ENCODE data around the gene CNTN4. TPM values are rescaled to one million over a fixed set of nuclear protein-coding genes. Genes with fewer than 3 reads are reported as not detected.

CNTN4 gene
- total RNA-seq, 1 experiment from 2014 or later: 1.6 TPM

DNA sequence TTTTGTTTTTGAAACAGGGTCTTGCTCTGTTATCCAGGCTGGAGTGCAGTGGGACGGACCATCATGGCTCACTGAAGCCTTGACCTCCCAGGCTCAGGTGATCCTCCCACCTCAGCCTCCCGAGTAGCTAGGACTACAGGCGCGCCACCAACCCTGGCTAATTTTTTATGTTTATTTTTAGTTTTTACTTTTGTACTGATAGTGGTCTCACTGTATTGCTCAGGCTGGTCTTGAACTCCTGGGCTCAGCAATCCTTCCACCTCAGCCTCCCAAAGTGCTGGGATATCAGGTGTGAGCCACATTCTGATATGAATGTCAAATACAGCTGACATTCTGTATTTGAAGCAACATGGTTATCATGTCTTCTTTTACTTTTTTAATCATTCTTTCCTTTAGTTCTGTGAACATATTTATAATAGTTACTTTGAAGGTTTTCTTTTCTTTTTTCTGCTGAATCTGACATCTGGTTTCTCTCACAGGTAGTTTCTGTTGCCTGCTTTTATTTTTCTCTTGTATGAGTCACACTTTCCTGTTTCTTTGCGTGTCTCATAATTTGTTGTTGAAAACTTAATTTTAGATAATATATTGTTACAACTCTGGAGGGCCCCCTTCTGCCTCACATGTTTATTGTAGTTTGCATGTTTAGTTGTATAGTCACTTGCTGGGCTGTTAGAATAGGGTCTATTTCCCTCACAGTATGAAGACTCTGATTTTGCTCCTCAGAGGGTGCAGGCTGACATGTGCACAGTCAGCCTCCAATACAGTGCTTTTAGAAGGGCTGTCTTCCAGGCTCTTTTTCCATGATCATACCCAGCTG is 8.4 kb upstream of the CNTN4 start:
- Histone ChIP-seq H2BK20ac (ENCODE audit: low read depth, low read length, poor library complexity, severe bottlenecking) (no peak overlapping the region), H4K91ac (ENCODE audit: insufficient read length, low read depth, low read length) (no peak overlapping the region), H3T11ph (ENCODE audit: low read length) (no peak overlapping the region), H4K20me1 (ENCODE audit: control insufficient read depth, insufficient read depth, insufficient read length) (no peaks in the 10 kb centered on the region), H2BK5ac (ENCODE audit: insufficient read length, low read length) (no peak overlapping the region), H3K4me1 (ENCODE audit: insufficient read depth, low read length) (no peaks in the 10 kb centered on the region), H3K79me1 (ENCODE audit: insufficient read depth, low read depth, low read length, poor library complexity, severe bottlenecking) (no peaks in the 10 kb centered on the region), H2BK15ac (ENCODE audit: low read depth, low read length) (no peak overlapping the region), H3K14ac (ENCODE audit: insufficient read depth, low read length) (no peak overlapping the region), H3K56ac (ENCODE audit: insufficient read length, low read depth, low read length) (no peak overlapping the region), H3K9me3 (ENCODE audit: control insufficient read depth, low read depth, low read length) (no peaks in the 10 kb centered on the region), H4K8ac (replicated peaks; ENCODE audit: insufficient read length, low read depth, low read length) (no peak overlapping the region), H3K23ac (ENCODE audit: insufficient read length, low read depth, low read length) (no peak overlapping the region), H3K4me2 (ENCODE audit: insufficient read depth, insufficient read length, low read length) (no peak overlapping the region), H2AFZ (ENCODE audit: low read length) (no peak overlapping the region), H2BK120ac (ENCODE audit: low read depth, low read length, poor library complexity, severe bottlenecking) (no peak overlapping the region), H3K18ac (ENCODE audit: insufficient read length, low read depth, low read length) (no peak overlapping the region), H3K27ac (ENCODE audit: insufficient read length, low read depth, low read length) (no peak overlapping the region), H3K79me2 (ENCODE audit: insufficient read depth, low read length) (no peaks in the 10 kb centered on the region), H4K5ac (ENCODE audit: insufficient read length, low read depth, low read length) (no peak overlapping the region), H3K23me2 (ENCODE audit: insufficient read length, low read depth, low read length, poor library complexity, severe bottlenecking) (no peaks in the 10 kb centered on the region), H3K9ac (ENCODE audit: extremely low read depth, insufficient read length, low read length) (no peak overlapping the region), H2AK5ac (ENCODE audit: insufficient read length, low read length) (no peak overlapping the region), H3K27me3 (ENCODE audit: insufficient read depth, low read length) (no peaks in the 10 kb centered on the region), H3K4ac (ENCODE audit: low read depth, low read length) (no peak overlapping the region), H2BK12ac (ENCODE audit: insufficient read length, low read depth, low read length) (no peak overlapping the region)
- Mint-ChIP-seq H3K27ac (no peak overlapping the region), H3K4me3 (no peak overlapping the region; a peak in 1 of 5 replicates), H3K4me1 (peaks cover 9 to 13% of the 10 kb centered on the region in 2 experiments; a peak in 3 of 4 replicates), H3K27me3 (ENCODE audit: low read depth) (peaks cover 14% of the 10 kb centered on the region), H3K36me3 (ENCODE audit: insufficient read depth in 1 of 3, low read depth in 3 of 3) (peaks cover 3 to 8% (median 4%) of the 10 kb centered on the region in 3 experiments; a peak in 5 of 7 replicates), H3K9me3 (peaks cover 5 to 12% of the 10 kb centered on the region in 2 experiments; a peak in 4 of 5 replicates)
- no CpG with 5 or more reads among the region's 5 CpGs for WGBS (ENCODE audit: extremely low coverage, insufficient read length, low lambda C conversion rate)
- no peak for DNase-seq
- TF ChIP-seq, protein P1, sequence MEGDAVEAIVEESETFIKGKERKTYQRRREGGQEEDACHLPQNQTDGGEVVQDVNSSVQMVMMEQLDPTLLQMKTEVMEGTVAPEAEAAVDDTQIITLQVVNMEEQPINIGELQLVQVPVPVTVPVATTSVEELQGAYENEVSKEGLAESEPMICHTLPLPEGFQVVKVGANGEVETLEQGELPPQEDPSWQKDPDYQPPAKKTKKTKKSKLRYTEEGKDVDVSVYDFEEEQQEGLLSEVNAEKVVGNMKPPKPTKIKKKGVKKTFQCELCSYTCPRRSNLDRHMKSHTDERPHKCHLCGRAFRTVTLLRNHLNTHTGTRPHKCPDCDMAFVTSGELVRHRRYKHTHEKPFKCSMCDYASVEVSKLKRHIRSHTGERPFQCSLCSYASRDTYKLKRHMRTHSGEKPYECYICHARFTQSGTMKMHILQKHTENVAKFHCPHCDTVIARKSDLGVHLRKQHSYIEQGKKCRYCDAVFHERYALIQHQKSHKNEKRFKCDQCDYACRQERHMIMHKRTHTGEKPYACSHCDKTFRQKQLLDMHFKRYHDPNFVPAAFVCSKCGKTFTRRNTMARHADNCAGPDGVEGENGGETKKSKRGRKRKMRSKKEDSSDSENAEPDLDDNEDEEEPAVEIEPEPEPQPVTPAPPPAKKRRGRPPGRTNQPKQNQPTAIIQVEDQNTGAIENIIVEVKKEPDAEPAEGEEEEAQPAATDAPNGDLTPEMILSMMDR (conservative IDR thresholded peaks at IDR 0.05): no peak

All from H9 (cell line).